OCI-LY1 (cell line): ENCODE results near the gene LRMDA.

Experiments used
- H2AFZ ChIP-seq: fragments of 200-600 bp; sonication (generic), shearing (Covaris generic); 2 replicates; pipeline ENCODE4 v1.6.0; 2014; ENCODE audit warnings: antibody characterized with exemption, mild to moderate bottlenecking, low read length
- H3F3A ChIP-seq: fragments of 200-600 bp; sonication (generic), shearing (Covaris generic); 2 replicates; pipeline ENCODE4 v1.6.0; 2014; ENCODE audit warnings: mild to moderate bottlenecking, antibody characterized with exemption, low read length, moderate library complexity; ENCODE audit not compliant: insufficient read depth
- H3K27ac ChIP-seq: fragments of 200-600 bp; sonication (generic); 2 replicates; pipeline ENCODE4 v1.5.1; 2014; ENCODE audit warnings: low read length, mixed run types, mild to moderate bottlenecking, low read depth; ENCODE audit not compliant: poor library complexity, severe bottlenecking
- H3K27me3 ChIP-seq: fragments of 200-600 bp; sonication (generic); 2 replicates; pipeline ENCODE4 v1.6.0; 2014; ENCODE audit warnings: antibody characterized with exemption, mild to moderate bottlenecking, low read length, moderate library complexity; ENCODE audit not compliant: insufficient read depth
- H3K36me3 ChIP-seq: fragments of 200-600 bp; sonication (generic); 2 replicates; pipeline ENCODE4 v1.6.1; 2014; ENCODE audit warnings: mild to moderate bottlenecking, antibody characterized with exemption, low read length, moderate library complexity, mixed read lengths; ENCODE audit not compliant: insufficient read depth
- H3K4me1 ChIP-seq: fragments of 200-600 bp; sonication (generic); 2 replicates; pipeline ENCODE4 v1.5.1; 2014; ENCODE audit warnings: mild to moderate bottlenecking, low read length, moderate library complexity; ENCODE audit not compliant: insufficient read depth, severe bottlenecking
- H3K4me2 ChIP-seq: fragments of 200-600 bp; sonication (generic), shearing (Covaris generic); 2 replicates; pipeline ENCODE4 v1.6.1; 2014; ENCODE audit warnings: low read length
- H3K4me3 ChIP-seq: fragments of 200-600 bp; sonication (generic); 2 replicates; pipeline ENCODE4 v1.5.1; 2014; ENCODE audit warnings: low read length, low read depth, mild to moderate bottlenecking, mixed read lengths; ENCODE audit not compliant: poor library complexity, severe bottlenecking
- H3K79me2 ChIP-seq: fragments of 200-600 bp; shearing (Covaris generic); 2 replicates; pipeline ENCODE4 v1.6.1; 2016; ENCODE audit warnings: mixed run types, low read length, mixed read lengths; ENCODE audit not compliant: insufficient read depth
- H3K9ac ChIP-seq: fragments of 200-600 bp; sonication (generic), shearing (Covaris generic); 2 replicates; pipeline ENCODE4 v1.6.1; 2014; ENCODE audit warnings: mild to moderate bottlenecking, low read length, mixed read lengths
- H3K9me2 ChIP-seq: fragments of 200-600 bp; sonication (generic), shearing (Covaris generic); 2 replicates; pipeline ENCODE4 v1.6.1; 2014; ENCODE audit warnings: low read depth, mild to moderate bottlenecking, low read length, mixed read lengths
- H3K9me3 ChIP-seq: fragments of 200-600 bp; shearing (Covaris generic); 2 replicates; pipeline ENCODE4 v1.6.1; 2014; ENCODE audit warnings: low read length, mixed read lengths
- H4K20me1 ChIP-seq: fragments of 200-600 bp; sonication (generic), shearing (Covaris generic); 2 replicates; pipeline ENCODE4 v1.6.0; 2016; ENCODE audit warnings: mild to moderate bottlenecking, low read length; ENCODE audit not compliant: insufficient read depth
- CTCF ChIP-seq: fragments of 200-600 bp; sonication (generic), shearing (Covaris generic); IDR thresholded peaks from 2 replicates; pipeline ENCODE4 v1.5.1; 2017; ENCODE audit warnings: mild to moderate bottlenecking, antibody characterized with exemption, low read length, moderate library complexity, mixed read lengths
- EZH2 ChIP-seq: fragments of 200-600 bp; sonication (generic), shearing (Covaris generic); IDR thresholded peaks from 2 replicates; pipeline ENCODE4 v1.8.0; 2017; ENCODE audit warnings: borderline replicate concordance, mixed run types, mild to moderate bottlenecking, antibody characterized with exemption, low read length, moderate library complexity, mixed read lengths

LRMDA gene

GRCh38 chr10:75437693-75438092 lies 6.3 kb downstream of the LRMDA start:
- H3K4me3 ChIP-seq = no peak overlapping the region
- H3K79me2 ChIP-seq = no peaks in the 10 kb centered on the region
- H3K27me3 ChIP-seq = no peaks in the 10 kb centered on the region; the same call in 1 of the 2 replicates
- no peak overlapping the region for H3K9ac ChIP-seq
- H3K4me1 ChIP-seq = no peaks in the 10 kb centered on the region
- TF ChIP-seq CTCF (no peak), EZH2 (no peak)
- no peaks in the 10 kb centered on the region for H3F3A ChIP-seq
- no peaks in the 10 kb centered on the region for H4K20me1 ChIP-seq
- H3K27ac ChIP-seq = no peak overlapping the region
- no peaks in the 10 kb centered on the region for H3K9me3 ChIP-seq
- no peaks in the 10 kb centered on the region for H3K36me3 ChIP-seq
- no peak overlapping the region for H2AFZ ChIP-seq
- H3K9me2 ChIP-seq = no peaks in the 10 kb centered on the region
- H3K4me2 ChIP-seq = no peak overlapping the region

GRCh38 chr10:75438275-75438674 lies 6.9 kb downstream of the LRMDA start:
- Histone ChIP-seq H3K36me3 (no peaks in the 10 kb centered on the region), H3F3A (no peaks in the 10 kb centered on the region), H3K4me2 (no peak overlapping the region), H3K79me2 (no peaks in the 10 kb centered on the region), H3K9me3 (no peaks in the 10 kb centered on the region), H2AFZ (no peak overlapping the region), H3K27ac (no peak overlapping the region), H4K20me1 (no peaks in the 10 kb centered on the region), H3K4me3 (no peak overlapping the region), H3K9me2 (no peaks in the 10 kb centered on the region), H3K9ac (no peak overlapping the region), H3K4me1 (no peaks in the 10 kb centered on the region), H3K27me3 (no peaks in the 10 kb centered on the region; the same call in 1 of the 2 replicates)
- TF ChIP-seq EZH2 (no peak), CTCF (no peak)

GRCh38 chr10:75439811-75440210 lies 8.4 kb downstream of the LRMDA start:
- no peak for TF ChIP-seq EZH2
- TF ChIP-seq CTCF = no peak
- Histone ChIP-seq H3K9me3 (no peaks in the 10 kb centered on the region), H3K4me1 (no peaks in the 10 kb centered on the region), H3K9me2 (no peaks in the 10 kb centered on the region), H3K79me2 (no peaks in the 10 kb centered on the region), H3K4me3 (no peak overlapping the region), H3K9ac (no peak overlapping the region), H3K27me3 (no peaks in the 10 kb centered on the region), H3F3A (no peaks in the 10 kb centered on the region), H3K27ac (no peak overlapping the region), H4K20me1 (no peaks in the 10 kb centered on the region), H2AFZ (no peak overlapping the region), H3K36me3 (no peaks in the 10 kb centered on the region), H3K4me2 (no peak overlapping the region)
